NCI-H345 treated with DMSO at 0.1 percent for 48 hours (cell line): ENCODE measurements around the gene TIMMDC1.
"Not testable (repeated sequence)": the region's sequence is repeated elsewhere in the genome, so short reads cannot be mapped to it uniquely, and the experiment has no call there.

ENCODE experiments used
- DNase-seq: peaks from one replicate; lab custom pipeline; 2025; ENCODE audit not compliant: unreplicated experiment; lab: John Stamatoyannopoulos, UW

Gene TIMMDC1

DNA sequence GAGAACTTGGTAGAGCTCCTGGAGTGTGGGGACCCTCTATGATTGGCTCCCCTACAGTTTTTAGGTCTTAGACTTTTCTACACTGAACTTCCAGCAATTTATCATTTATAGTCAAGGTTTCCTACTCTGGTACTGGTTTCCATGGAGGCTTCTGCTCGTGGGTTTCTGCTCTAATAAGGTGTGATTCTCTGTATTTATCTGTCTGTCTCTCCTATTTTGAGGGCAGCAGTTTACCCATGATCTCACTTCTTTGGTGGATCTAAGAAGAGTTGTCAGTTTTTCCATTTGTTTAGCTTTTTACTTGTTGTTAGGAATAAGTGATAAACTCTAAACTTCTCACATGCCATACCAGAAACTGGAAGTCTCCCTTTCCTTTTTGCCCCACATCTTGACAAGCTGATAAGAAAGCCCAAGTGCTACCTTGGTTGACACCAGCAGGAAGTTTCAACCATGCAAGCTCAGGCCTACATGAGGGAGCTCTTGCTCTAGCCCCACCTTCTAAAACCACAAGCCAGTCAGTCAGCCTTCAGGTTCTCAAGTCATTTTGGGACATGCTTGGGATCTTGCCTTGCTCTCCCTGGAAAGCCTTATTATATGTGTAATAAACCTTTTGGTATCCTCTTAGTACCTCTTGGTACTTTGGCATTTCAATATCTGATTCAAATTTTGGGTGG is 10.0 kb downstream of the TIMMDC1 start:
- DNase-seq: no peak

GRCh38 chr3:119510690-119511089 is 12.3 kb downstream of the TIMMDC1 start:
- DNase-seq: no peak

- DNase-seq: no peak
These were observed 16.3 kb downstream of the TIMMDC1 start for GRCh38 chr3:119514637-119515036.

GRCh38 chr3:119517112-119517511 is 18.8 kb downstream of the TIMMDC1 start:
- DNase-seq: no peak

- DNase-seq: no peak
These were observed 19.7 kb downstream of the TIMMDC1 start for GRCh38 chr3:119518026-119518425.

DNA sequence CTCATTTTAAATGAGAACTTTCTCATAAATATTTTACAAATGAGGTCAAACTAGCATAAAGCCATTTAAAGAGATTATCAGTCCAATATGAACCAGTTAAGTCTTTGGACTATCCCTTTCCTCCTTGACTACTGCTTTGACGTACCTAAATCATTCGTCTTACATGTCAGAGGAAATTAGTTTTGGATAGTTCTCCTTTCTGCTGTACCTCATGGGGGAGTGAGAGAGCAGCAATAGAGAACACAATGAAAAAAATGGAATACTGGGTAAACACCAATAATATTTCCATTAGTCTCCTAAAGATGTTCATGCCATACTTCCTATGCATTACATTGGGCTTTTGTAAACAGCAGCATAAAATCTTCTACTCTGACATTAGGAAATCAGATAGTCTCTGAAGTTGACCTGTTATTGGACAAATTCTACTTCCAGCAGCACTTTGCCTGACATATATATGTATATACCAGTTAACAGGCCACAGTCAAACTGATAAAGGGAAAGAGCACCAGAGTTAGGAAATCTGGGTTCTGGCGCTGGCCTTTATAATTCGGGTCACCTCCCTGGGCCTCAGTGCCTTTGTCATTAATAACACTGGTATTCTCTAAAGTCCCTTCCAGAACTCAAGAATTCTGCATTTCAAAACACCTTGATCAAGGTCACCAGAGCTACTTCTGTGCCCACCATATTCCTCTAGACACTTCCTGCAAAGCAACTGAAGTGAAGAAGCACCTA is 26.8 kb downstream of the TIMMDC1 start:
- no peak for DNase-seq

GRCh38 chr3:119527714-119528113 is 29.4 kb downstream of the TIMMDC1 start:
- no peak for DNase-seq

GRCh38 chr3:119529883-119530282 is 31.5 kb downstream of the TIMMDC1 start:
- no peak for DNase-seq

GRCh38 chr3:119530456-119530855 is 32.1 kb downstream of the TIMMDC1 start:
- DNase-seq: no peak

GRCh38 chr3:119531151-119531550 is 32.8 kb downstream of the TIMMDC1 start:
- DNase-seq: no peak

- no peak for DNase-seq
These were observed 35.9 kb downstream of the TIMMDC1 start for GRCh38 chr3:119534296-119534695.

GRCh38 chr3:119536757-119537156 is 38.4 kb downstream of the TIMMDC1 start:
- DNase-seq: no peak

GRCh38 chr3:119538772-119539171 is 40.4 kb downstream of the TIMMDC1 start:
- DNase-seq: no peak

- no peak for DNase-seq
These were observed 43.2 kb downstream of the TIMMDC1 start for GRCh38 chr3:119541547-119541946.

DNA sequence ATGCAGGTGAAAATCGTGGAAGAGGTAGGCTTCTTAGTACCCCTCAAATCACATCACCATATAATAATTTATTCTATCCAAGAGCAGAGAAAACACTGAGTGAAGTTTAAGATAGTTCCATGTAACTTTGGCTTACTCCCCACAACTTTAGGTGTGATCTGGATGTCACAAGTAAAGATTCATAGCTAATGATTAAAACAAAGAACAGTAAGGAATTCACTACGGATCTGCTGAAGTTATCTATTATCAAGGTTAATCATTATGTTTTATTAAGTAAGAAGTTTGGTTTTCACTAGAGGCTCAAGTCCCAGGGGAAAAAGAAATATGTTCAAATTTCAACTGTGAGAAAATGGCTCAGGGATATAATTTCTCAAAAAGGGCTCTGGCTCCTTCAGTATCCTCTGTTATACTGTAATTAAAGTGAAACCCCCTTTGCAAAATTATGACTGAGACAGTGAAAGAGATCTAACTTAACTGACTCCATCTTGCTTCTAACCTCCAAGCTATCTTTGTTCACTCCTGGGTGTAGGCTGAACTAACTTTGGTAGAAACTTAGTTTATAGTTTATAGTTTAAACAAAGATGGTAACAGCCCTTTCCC is 43.9 kb downstream of the TIMMDC1 start:
- no peak for DNase-seq

- no peak for DNase-seq
These were observed 44.8 kb downstream of the TIMMDC1 start for GRCh38 chr3:119543147-119543546.

DNA sequence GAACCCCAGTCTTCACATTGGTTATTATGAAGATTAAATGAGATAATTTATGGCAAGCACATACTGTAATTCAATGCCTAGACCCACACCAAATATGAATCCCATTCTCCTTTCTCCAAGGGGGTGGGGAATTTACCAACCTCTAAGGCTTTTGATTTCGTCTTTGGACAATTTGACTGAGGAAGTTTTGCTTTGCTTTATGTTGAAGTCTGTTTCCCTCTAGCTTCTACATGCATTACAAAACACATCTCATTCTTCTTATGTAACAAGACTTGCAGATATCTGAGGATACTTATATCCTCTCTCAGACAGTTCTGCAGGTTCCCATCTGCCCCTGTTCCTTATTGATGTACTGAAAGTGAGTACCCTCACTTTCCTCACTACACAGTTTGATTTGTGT is 48.9 kb downstream of the TIMMDC1 start:
- no peak for DNase-seq

DNA sequence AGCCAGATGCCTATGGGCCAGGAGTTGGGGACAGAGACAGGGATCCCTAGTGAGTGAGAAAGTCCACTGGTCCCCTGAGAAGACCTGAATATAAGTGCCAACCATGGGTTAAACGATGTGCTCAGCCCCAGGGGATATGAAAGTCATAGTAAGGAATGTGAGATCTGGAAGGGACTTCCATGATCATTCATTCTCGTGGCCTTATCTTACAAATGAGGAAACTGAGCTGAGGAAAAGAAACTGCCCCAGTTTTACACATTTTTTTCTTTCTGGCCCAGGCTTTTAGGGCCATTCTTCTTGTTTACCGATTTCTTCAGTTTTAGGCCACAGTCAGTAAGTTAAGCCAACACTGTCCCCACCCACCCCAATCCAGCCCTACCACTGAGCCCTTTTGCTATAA is 50.0 kb downstream of the TIMMDC1 start:
- no peak for DNase-seq

- DNase-seq: no peak
These were observed 52.0 kb downstream of the TIMMDC1 start for GRCh38 chr3:119550192-119550910.

DNA sequence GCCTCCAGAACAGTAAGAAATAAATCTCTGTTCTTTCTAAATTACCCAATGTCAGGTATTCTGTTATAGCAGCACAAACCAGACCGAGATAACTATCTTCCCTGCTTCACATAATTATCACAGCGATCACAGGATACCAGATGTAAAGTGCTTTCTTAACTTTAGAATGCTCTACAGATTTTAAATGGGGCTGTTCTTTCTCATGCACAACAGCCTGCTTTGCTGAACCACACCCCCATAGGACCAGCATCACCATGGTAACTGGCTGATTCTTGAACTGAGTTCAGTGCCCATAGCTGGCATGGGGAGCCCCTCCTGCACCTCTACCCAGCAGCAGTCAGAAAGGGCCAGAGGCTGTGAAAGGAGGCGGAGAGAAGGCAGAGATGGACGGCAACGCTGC is 53.3 kb downstream of the TIMMDC1 start:
- no peak for DNase-seq

DNA sequence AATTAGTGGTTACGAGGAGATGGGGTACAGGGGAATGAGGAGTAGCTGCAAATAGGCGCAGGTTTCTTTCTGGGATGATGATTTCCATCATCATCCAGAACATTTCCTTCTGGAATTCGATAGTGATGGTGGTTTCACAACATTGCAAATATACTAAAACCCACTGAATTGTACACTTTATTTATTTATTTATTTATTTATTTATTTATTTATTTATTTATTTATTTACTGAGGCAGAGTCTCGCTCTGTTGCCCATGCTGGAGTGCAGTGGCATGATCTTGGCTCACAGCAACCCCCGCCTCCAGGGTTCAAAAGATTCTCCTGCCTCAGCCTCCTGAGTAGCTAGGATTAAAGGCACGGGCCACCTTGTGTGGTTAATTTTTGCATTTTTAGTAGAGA is 54.6 kb downstream of the TIMMDC1 start:
- not testable (repeated sequence) for DNase-seq
